Endothelial cell of umbilical vein (primary cell): ENCODE data around the gene THAP4. TPM values are rescaled to one million over a fixed set of nuclear protein-coding genes. Genes with fewer than 3 reads are reported as not detected.

ENCODE experiments used
- BruUV-seq: library from RNA; stranded (reverse); fragments of 400-500 nt; replicated peaks from 2 replicates; lab custom pipeline; 2021; lab: Mats Ljungman, UMichigan
- CTCF ChIA-PET: fragments of 300-600, 350-600 bp; sonication (Branson Sonifier 250); formaldehyde crosslinking; loops from one replicate; lab custom pipeline; 2021; ENCODE audit warnings: antibody characterized with exemption, inconsistent platforms; lab: Charles Lee
- POLR2A ChIA-PET: fragments of 300-600, 350-600 bp; sonication (Branson Sonifier 250); formaldehyde crosslinking; loops from one replicate; lab custom pipeline; 2021; ENCODE audit warnings: antibody characterized with exemption, inconsistent platforms; lab: Charles Lee
- DNase-seq: peaks from one replicate; pipeline ENCODE4 v3.0.0-alpha.2; 2011; ENCODE audit warnings: low read depth, low spot score
- FAIRE-seq: peaks from 2 replicates; lab custom pipeline; 2011; peaks lifted over from hg19 to GRCh38; lab: Jason Lieb, UNC
- H2AFZ ChIP-seq: 2 replicates; pipeline ENCODE4 v1.6.0; 2012; ENCODE audit warnings: low read depth, low read length, control low read depth, inconsistent platforms
- H3K27ac ChIP-seq: 2 replicates; pipeline ENCODE4 v1.5.1; 2011; ENCODE audit warnings: low read depth, mild to moderate bottlenecking, control low read depth, low read length, moderate library complexity; ENCODE audit not compliant: insufficient read depth
- H3K27me3 ChIP-seq, 2 experiments: 2 replicates each; pipeline versions ENCODE4 v1.6.0 to v1.6.1; 2011; ENCODE audit warnings: low read length in 2 of 2, mixed read lengths in 1 of 2; ENCODE audit not compliant: control insufficient read depth in 2 of 2, insufficient read depth in 2 of 2
- H3K36me3 ChIP-seq, 2 experiments: 2 replicates in 1 of 2; 3 replicates in 1 of 2; pipeline ENCODE4 v1.5.1; 2011; ENCODE audit warnings: low read length in 2 of 2, mild to moderate bottlenecking in 1 of 2, moderate library complexity in 1 of 2; ENCODE audit not compliant: control insufficient read depth in 2 of 2, insufficient read depth in 2 of 2; ENCODE audit errors: extremely low read depth in 1 of 2
- H3K4me1 ChIP-seq: 3 replicates; pipeline ENCODE4 v1.5.1; 2011; ENCODE audit warnings: mild to moderate bottlenecking, low read length; ENCODE audit not compliant: control insufficient read depth, insufficient read depth; ENCODE audit errors: extremely low read depth
- H3K4me2 ChIP-seq: 2 replicates; pipeline ENCODE4 v1.6.1; 2011; ENCODE audit warnings: low read length, control low read depth, mixed read lengths; ENCODE audit not compliant: insufficient read depth
- H3K4me3 ChIP-seq, 3 experiments: fragments of 200-600 bp in 1 of 3; sonication (generic), shearing (Covaris generic) in 1 of 3; replicated peaks in 1 of 3; 2 replicates each; pipeline ENCODE4 v1.5.1; 2011 to 2016; ENCODE audit warnings: control low read depth in 3 of 3, low read length in 3 of 3, mild to moderate bottlenecking in 2 of 3, inconsistent platforms in 1 of 3, low read depth in 1 of 3, moderate library complexity in 1 of 3; ENCODE audit not compliant: insufficient read depth in 1 of 3
- H3K79me2 ChIP-seq: 2 replicates; pipeline ENCODE4 v1.6.0; 2012; ENCODE audit warnings: low read length, inconsistent platforms; ENCODE audit not compliant: control insufficient read depth, insufficient read depth
- H3K9ac ChIP-seq: replicated peaks from 2 replicates; pipeline ENCODE3; 2011; ENCODE audit warnings: low read length, control low read depth; ENCODE audit not compliant: insufficient read depth; ENCODE audit errors: extremely low read depth
- H3K9me1 ChIP-seq: replicated peaks from 3 replicates; pipeline ENCODE4 v1.6.0; 2011; ENCODE audit warnings: mild to moderate bottlenecking, low read length; ENCODE audit not compliant: control insufficient read depth, insufficient read depth; ENCODE audit errors: extremely low read depth
- H3K9me3 ChIP-seq: replicated peaks from 2 replicates; pipeline ENCODE4 v1.5.1; 2012; ENCODE audit warnings: low read length, inconsistent platforms; ENCODE audit not compliant: control insufficient read depth, insufficient read depth
- H4K20me1 ChIP-seq: replicated peaks from 2 replicates; pipeline ENCODE3; 2011; ENCODE audit warnings: mild to moderate bottlenecking, low read length; ENCODE audit not compliant: control insufficient read depth, insufficient read depth; ENCODE audit errors: extremely low read depth
- EZH2 ChIP-seq: IDR thresholded peaks from 2 replicates; pipeline ENCODE4 v1.6.1; 2012; ENCODE audit warnings: borderline replicate concordance, low read depth, mild to moderate bottlenecking, moderate library complexity, low read length, inconsistent platforms; ENCODE audit not compliant: severe bottlenecking
- FOS ChIP-seq: IDR thresholded peaks from 2 replicates; pipeline ENCODE4 v1.6.1; 2011; ENCODE audit warnings: mild to moderate bottlenecking, low read length, moderate library complexity, borderline replicate concordance; ENCODE audit not compliant: insufficient read depth
- GATA2 ChIP-seq: IDR thresholded peaks from 2 replicates; pipeline ENCODE4 v1.7.0; 2011; ENCODE audit warnings: low read depth, mild to moderate bottlenecking, moderate library complexity, mixed read lengths, low read length; ENCODE audit not compliant: insufficient read length, insufficient read depth
- JUN ChIP-seq: IDR thresholded peaks from 2 replicates; pipeline ENCODE4 v1.6.1; 2011; ENCODE audit warnings: borderline replicate concordance, low read depth; ENCODE audit not compliant: insufficient read length, insufficient read depth
- MYC ChIP-seq: IDR thresholded peaks from one replicate; pipeline ENCODE4 v1.6.1; 2011; ENCODE audit warnings: mild to moderate bottlenecking, low read depth, low read length
- POLR2A ChIP-seq: IDR thresholded peaks from 2 replicates; pipeline ENCODE4 v1.6.1; 2012; ENCODE audit warnings: low read depth, mild to moderate bottlenecking, control low read depth, low read length
- POLR2AphosphoS5 ChIP-seq: IDR thresholded peaks from 2 replicates; pipeline ENCODE4 v1.6.1; 2012; ENCODE audit warnings: low read depth, mild to moderate bottlenecking, control low read depth, low read length, moderate library complexity; ENCODE audit not compliant: insufficient read depth
- dilution Hi-C: fragments of 300-500 bp; cut with MboI; formaldehyde crosslinking; loops from one replicate; pipeline ENCODE4 v1.15.0; 2019; ENCODE audit warnings: low sequenced_read_pairs; ENCODE audit not compliant: extremely low pct_ligation_motif_present
- intact Hi-C: fragments of 100-400 bp; cut with micrococcal nuclease; formaldehyde crosslinking; loops from one replicate; pipeline ENCODE4 v1.10.0; 2022
- polyA plus RNA-seq, 4 experiments: library from polyadenylated mRNA; depleted of rRNA in 3 of 4; stranded (reverse) in 3 of 4; unstranded in 1 of 4; fragments of >200 nt; gene quantifications; 2 replicates each; pipeline versions ENCODE4 v1.2.1 to v1.2.3, GENCODE V29; 2011 to 2012; ENCODE audit warnings: missing spikeins in 1 of 4
- total RNA-seq: library from RNA; stranded (reverse); gene quantifications from 2 replicates; pipeline ENCODE4 v1.2.3, GENCODE V29; 2021
- TF ChIP-seq, protein P1 (sequence below): IDR thresholded peaks from 2 replicates; pipeline ENCODE4 v1.6.1; 2011; ENCODE audit not compliant: insufficient read depth, insufficient read length
- TF ChIP-seq, protein P2 (sequence below), 2 donors: IDR thresholded peaks; 1 replicate in 1 of 2; 2 replicates in 1 of 2; pipeline ENCODE4 v1.5.1; 2011; ENCODE audit warnings: low read length in 2 of 2, mild to moderate bottlenecking in 2 of 2, moderate library complexity in 2 of 2, control low read depth in 1 of 2, inconsistent platforms in 1 of 2, low read depth in 1 of 2; ENCODE audit not compliant: insufficient read depth in 1 of 2; ENCODE audit errors: extremely low read depth in 1 of 2

Gene THAP4
- total and polyA plus RNA-seq, 2 donors (not counting 3 experiments of a cell fraction or from before 2014, with no cell fraction given) = 45.4 to 47.4 TPM

DNA sequence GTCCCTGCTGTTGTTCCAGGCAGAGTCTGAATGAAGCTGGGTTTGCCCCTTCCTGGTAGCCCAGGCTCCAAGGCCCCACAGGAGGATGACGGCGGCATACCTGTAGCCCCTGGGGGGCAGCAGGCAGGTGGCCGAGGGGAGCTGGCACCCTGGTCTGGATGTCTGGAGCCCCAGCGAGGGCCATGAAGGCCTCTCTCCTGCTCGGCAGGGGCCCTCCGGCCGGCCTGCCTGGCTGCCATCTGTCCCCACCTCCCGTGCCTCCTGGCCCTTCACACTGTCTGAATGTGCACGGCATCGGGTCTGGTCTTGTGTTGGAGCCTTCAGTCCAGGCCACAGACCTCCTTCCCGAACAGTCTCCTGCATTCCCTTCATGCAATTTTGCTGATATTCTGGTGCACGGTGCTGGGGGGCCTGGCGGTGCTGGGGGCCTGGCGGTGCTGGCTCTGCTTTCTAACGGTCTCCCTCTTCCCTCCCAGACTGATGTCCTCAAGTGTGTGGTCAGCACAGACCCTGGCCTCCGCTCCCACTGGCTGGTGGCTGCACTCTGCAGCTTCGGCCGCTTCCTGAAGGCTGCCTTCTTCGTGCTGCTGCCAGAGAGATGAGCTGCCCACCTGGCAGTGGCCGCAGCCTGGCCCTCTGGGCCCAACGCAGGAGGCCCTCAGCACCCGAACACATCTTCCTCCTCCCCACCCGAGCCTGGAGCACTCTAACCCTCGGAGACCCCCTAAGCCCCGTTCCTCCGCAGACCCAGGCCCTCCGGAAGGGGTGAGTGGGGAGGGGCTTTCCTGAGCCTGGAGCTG is 64.9 kb downstream of the THAP4 start:
- no peak overlapping the region for H3K27ac ChIP-seq
- H3K27me3 ChIP-seq = no peaks in the 10 kb centered on the region
- H3K9ac ChIP-seq = no peak overlapping the region
- ChIA-PET CTCF (no interaction called here), POLR2A (no interaction called here)
- intact Hi-C loops (no loop called here), dilution Hi-C loops (no loop called here)
- peaks cover 3 to 30% of the 10 kb centered on the region in 2 experiments for H3K36me3 ChIP-seq
- DNase-seq (no peak), FAIRE-seq (no peak)
- no peak overlapping the region for H2AFZ ChIP-seq
- peaks cover 7% of the 10 kb centered on the region for H3K79me2 ChIP-seq
- no peaks in the 10 kb centered on the region for H3K4me1 ChIP-seq
- H3K4me2 ChIP-seq = no peak overlapping the region
- H3K9me1 ChIP-seq = no peaks in the 10 kb centered on the region
- no peak for TF ChIP-seq MYC
- TF ChIP-seq POLR2AphosphoS5 = no peak
- no peak for TF ChIP-seq EZH2
- TF ChIP-seq POLR2A = no peak
- TF ChIP-seq JUN = no peak
- TF ChIP-seq, protein P1, sequence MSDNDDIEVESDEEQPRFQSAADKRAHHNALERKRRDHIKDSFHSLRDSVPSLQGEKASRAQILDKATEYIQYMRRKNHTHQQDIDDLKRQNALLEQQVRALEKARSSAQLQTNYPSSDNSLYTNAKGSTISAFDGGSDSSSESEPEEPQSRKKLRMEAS = no peak
- TF ChIP-seq, protein P2, sequence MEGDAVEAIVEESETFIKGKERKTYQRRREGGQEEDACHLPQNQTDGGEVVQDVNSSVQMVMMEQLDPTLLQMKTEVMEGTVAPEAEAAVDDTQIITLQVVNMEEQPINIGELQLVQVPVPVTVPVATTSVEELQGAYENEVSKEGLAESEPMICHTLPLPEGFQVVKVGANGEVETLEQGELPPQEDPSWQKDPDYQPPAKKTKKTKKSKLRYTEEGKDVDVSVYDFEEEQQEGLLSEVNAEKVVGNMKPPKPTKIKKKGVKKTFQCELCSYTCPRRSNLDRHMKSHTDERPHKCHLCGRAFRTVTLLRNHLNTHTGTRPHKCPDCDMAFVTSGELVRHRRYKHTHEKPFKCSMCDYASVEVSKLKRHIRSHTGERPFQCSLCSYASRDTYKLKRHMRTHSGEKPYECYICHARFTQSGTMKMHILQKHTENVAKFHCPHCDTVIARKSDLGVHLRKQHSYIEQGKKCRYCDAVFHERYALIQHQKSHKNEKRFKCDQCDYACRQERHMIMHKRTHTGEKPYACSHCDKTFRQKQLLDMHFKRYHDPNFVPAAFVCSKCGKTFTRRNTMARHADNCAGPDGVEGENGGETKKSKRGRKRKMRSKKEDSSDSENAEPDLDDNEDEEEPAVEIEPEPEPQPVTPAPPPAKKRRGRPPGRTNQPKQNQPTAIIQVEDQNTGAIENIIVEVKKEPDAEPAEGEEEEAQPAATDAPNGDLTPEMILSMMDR (IDR thresholded peaks at IDR 0.05; ENCODE audit: extremely low read depth in 1 of 2, insufficient read depth in 1 of 2, low read depth in 1 of 2, low read length in 2 of 2) = no peak
- TF ChIP-seq GATA2 = no peak
- TF ChIP-seq FOS = no peak
- H3K9me3 ChIP-seq = no peaks in the 10 kb centered on the region
- no peak overlapping the region for H3K4me3 ChIP-seq
- BruUV-seq = no TSS peak
- H4K20me1 ChIP-seq = no peaks in the 10 kb centered on the region
